Activated CD4-positive, alpha-beta T cell treated with anti-CD3 and anti-CD28 coated beads, Interleukin-2, amount 10 ng/mL, durations not matched to agents 24 days and 14 days (primary cell): ENCODE data around the gene JPH3. TPM values are rescaled to one million over a fixed set of nuclear protein-coding genes. Genes with fewer than 3 reads are reported as not detected.

Source experiments
- DNase-seq: peaks from one replicate; pipeline ENCODE4 v3.0.0; 2022
- H3K27ac Mint-ChIP-seq: one replicate; pipeline ENCODE4 v1.8.0; 2022; ENCODE audit warnings: mild to moderate bottlenecking, mixed read lengths
- H3K27me3 Mint-ChIP-seq: one replicate; pipeline ENCODE4 v1.8.0; 2022; ENCODE audit warnings: mixed read lengths
- H3K36me3 Mint-ChIP-seq: one replicate; pipeline ENCODE4 v1.8.0; 2022; ENCODE audit warnings: low read depth, mild to moderate bottlenecking, mixed read lengths
- H3K4me1 Mint-ChIP-seq: one replicate; pipeline ENCODE4 v1.8.0; 2021; ENCODE audit warnings: mixed read lengths
- H3K4me3 Mint-ChIP-seq: one replicate; pipeline ENCODE4 v1.8.0; 2022; ENCODE audit warnings: mild to moderate bottlenecking, moderate library complexity, mixed read lengths
- H3K9me3 Mint-ChIP-seq: one replicate; pipeline ENCODE4 v1.8.0; 2021; ENCODE audit warnings: mixed read lengths
- intact Hi-C: fragments of 100-400 bp; cut with micrococcal nuclease; formaldehyde crosslinking; loops from one replicate; pipeline ENCODE4 v1.15.1; 2023
- total RNA-seq: library from RNA; stranded (reverse); gene quantifications from 2 replicates; pipeline ENCODE4 v1.2.3, GENCODE V29; 2022

Gene JPH3
- total RNA-seq, 1 donor from 2014 or later, result not detected

GRCh38 chr16:87694441-87695125 lies 92.3 kb downstream of the JPH3 start:
- Mint-ChIP-seq H3K4me1 (peaks cover 3% of the 10 kb centered on the region), H3K9me3 (no peaks in the 10 kb centered on the region), H3K27ac (no peak overlapping the region)

GRCh38 chr16:87695534-87695933 lies 93.2 kb downstream of the JPH3 start:
- no peaks in the 10 kb centered on the region for H3K9me3 Mint-ChIP-seq
- H3K27me3 Mint-ChIP-seq, result no peaks in the 10 kb centered on the region
- H3K4me3 Mint-ChIP-seq, result no peak overlapping the region
- DNase-seq, result no peak
- peaks cover 5% of the 10 kb centered on the region for H3K4me1 Mint-ChIP-seq
- intact Hi-C loops, result no loop called here
- peaks cover 9% of the 10 kb centered on the region for H3K36me3 Mint-ChIP-seq
- H3K27ac Mint-ChIP-seq, result no peak overlapping the region

More at GRCh38 chr16:87694441-87695125, 92.3 kb downstream of the JPH3 start:
- H3K36me3 Mint-ChIP-seq, result peaks cover 7% of the 10 kb centered on the region
- H3K4me3 Mint-ChIP-seq, result no peak overlapping the region
- intact Hi-C loops, result no loop called here
- no peak for DNase-seq
- H3K27me3 Mint-ChIP-seq, result no peaks in the 10 kb centered on the region

- peaks cover 11% of the 10 kb centered on the region for H3K36me3 Mint-ChIP-seq
- intact Hi-C loops, result no loop called here
- DNase-seq, result no peak
- H3K27ac Mint-ChIP-seq, result no peak overlapping the region
- H3K4me1 Mint-ChIP-seq, result peaks cover 11% of the 10 kb centered on the region
- H3K9me3 Mint-ChIP-seq, result no peaks in the 10 kb centered on the region
- no peak overlapping the region for H3K4me3 Mint-ChIP-seq
- no peaks in the 10 kb centered on the region for H3K27me3 Mint-ChIP-seq
Observed at GRCh38 chr16:87696726-87697125, 94.4 kb downstream of the JPH3 start.

GRCh38 chr16:87697256-87697655 lies 94.9 kb downstream of the JPH3 start:
- Mint-ChIP-seq H3K9me3 (no peaks in the 10 kb centered on the region), H3K4me1 (peaks cover 15% of the 10 kb centered on the region), H3K27me3 (no peaks in the 10 kb centered on the region), H3K36me3 (peaks cover 15% of the 10 kb centered on the region), H3K4me3 (no peak overlapping the region), H3K27ac (no peak overlapping the region)
- no peak for DNase-seq
- intact Hi-C loops, result no loop called here

- peaks cover 20% of the 10 kb centered on the region for H3K4me1 Mint-ChIP-seq
- H3K9me3 Mint-ChIP-seq, result no peaks in the 10 kb centered on the region
- H3K36me3 Mint-ChIP-seq, result peaks cover 20% of the 10 kb centered on the region
- no peak overlapping the region for H3K4me3 Mint-ChIP-seq
- DNase-seq, result no peak
- no peaks in the 10 kb centered on the region for H3K27me3 Mint-ChIP-seq
- intact Hi-C loops, result no loop called here
- H3K27ac Mint-ChIP-seq, result no peak overlapping the region
Observed at GRCh38 chr16:87697792-87698191, 95.5 kb downstream of the JPH3 start.

- Mint-ChIP-seq H3K9me3 (no peaks in the 10 kb centered on the region), H3K4me3 (peak overlapping the region; percentile 14), H3K36me3 (peaks cover 22% of the 10 kb centered on the region), H3K27me3 (no peaks in the 10 kb centered on the region), H3K27ac (peak overlapping the region; percentile 73), H3K4me1 (peaks cover 23% of the 10 kb centered on the region)
- DNase-seq, result no peak
- intact Hi-C loops, result no loop called here
Observed at GRCh38 chr16:87698241-87698640, 95.9 kb downstream of the JPH3 start.

GRCh38 chr16:87698676-87699199 lies 96.4 kb downstream of the JPH3 start:
- no peak for DNase-seq
- H3K4me1 Mint-ChIP-seq, result peaks cover 27% of the 10 kb centered on the region
- no peaks in the 10 kb centered on the region for H3K9me3 Mint-ChIP-seq
- intact Hi-C loops, result no loop called here
- H3K27ac Mint-ChIP-seq, result peak overlapping the region; percentile 73
- H3K4me3 Mint-ChIP-seq, result no peak overlapping the region
- H3K36me3 Mint-ChIP-seq, result peaks cover 24% of the 10 kb centered on the region
- no peaks in the 10 kb centered on the region for H3K27me3 Mint-ChIP-seq

- H3K4me1 Mint-ChIP-seq, result peaks cover 27% of the 10 kb centered on the region
- H3K27ac Mint-ChIP-seq, result no peak overlapping the region
- DNase-seq, result no peak
Observed at GRCh38 chr16:87700406-87701077, 98.2 kb downstream of the JPH3 start.

GRCh38 chr16:87701078-87701460 lies 98.8 kb downstream of the JPH3 start:
- no peak overlapping the region for H3K4me3 Mint-ChIP-seq
- intact Hi-C loops, result no loop called here

More at GRCh38 chr16:87700406-87701077, 98.2 kb downstream of the JPH3 start:
- H3K27me3 Mint-ChIP-seq, result no peaks in the 10 kb centered on the region
- intact Hi-C loops, result no loop called here
- H3K4me3 Mint-ChIP-seq, result no peak overlapping the region
- H3K9me3 Mint-ChIP-seq, result no peaks in the 10 kb centered on the region
- peaks cover 25% of the 10 kb centered on the region for H3K36me3 Mint-ChIP-seq

GRCh38 chr16:87701505-87701921 lies 99.2 kb downstream of the JPH3 start:
- H3K27ac Mint-ChIP-seq, result peak overlapping the region; percentile 69
- intact Hi-C loops, result no loop called here
- H3K36me3 Mint-ChIP-seq, result peaks cover 23% of the 10 kb centered on the region
- no peaks in the 10 kb centered on the region for H3K27me3 Mint-ChIP-seq
- H3K4me1 Mint-ChIP-seq, result peaks cover 27% of the 10 kb centered on the region
- H3K4me3 Mint-ChIP-seq, result no peak overlapping the region
- DNase-seq, result no peak
- H3K9me3 Mint-ChIP-seq, result no peaks in the 10 kb centered on the region

More at GRCh38 chr16:87701078-87701460, 98.8 kb downstream of the JPH3 start:
- Mint-ChIP-seq H3K27ac (peak overlapping the region; percentile 45), H3K4me1 (peaks cover 27% of the 10 kb centered on the region), H3K27me3 (no peaks in the 10 kb centered on the region), H3K9me3 (no peaks in the 10 kb centered on the region), H3K36me3 (peaks cover 25% of the 10 kb centered on the region)
- DNase-seq, result no peak

GRCh38 chr16:87702325-87702811 lies 100.1 kb downstream of the JPH3 start:
- no peaks in the 10 kb centered on the region for H3K27me3 Mint-ChIP-seq
- peak; percentile 80 for DNase-seq
- H3K4me1 Mint-ChIP-seq, result peaks cover 27% of the 10 kb centered on the region
- peaks cover 25% of the 10 kb centered on the region for H3K36me3 Mint-ChIP-seq
- H3K4me3 Mint-ChIP-seq, result no peak overlapping the region
- intact Hi-C loops, result no loop called here
- H3K9me3 Mint-ChIP-seq, result no peaks in the 10 kb centered on the region
- peak overlapping the region; percentile 69 for H3K27ac Mint-ChIP-seq

GRCh38 chr16:87703071-87703470 lies 100.8 kb downstream of the JPH3 start:
- Mint-ChIP-seq H3K4me3 (no peak overlapping the region), H3K27me3 (no peaks in the 10 kb centered on the region), H3K36me3 (peaks cover 28% of the 10 kb centered on the region), H3K9me3 (no peaks in the 10 kb centered on the region), H3K4me1 (peaks cover 27% of the 10 kb centered on the region), H3K27ac (peak overlapping the region; percentile 47)
- no peak for DNase-seq
- intact Hi-C loops, result no loop called here

GRCh38 chr16:87703835-87704375 lies 101.6 kb downstream of the JPH3 start:
- Mint-ChIP-seq H3K9me3 (no peaks in the 10 kb centered on the region), H3K27ac (no peak overlapping the region), H3K4me3 (no peak overlapping the region), H3K27me3 (no peaks in the 10 kb centered on the region), H3K36me3 (peaks cover 31% of the 10 kb centered on the region), H3K4me1 (peaks cover 24% of the 10 kb centered on the region)
- no peak for DNase-seq
- intact Hi-C loops, result no loop called here

- Mint-ChIP-seq H3K4me1 (peaks cover 24% of the 10 kb centered on the region), H3K36me3 (peaks cover 31% of the 10 kb centered on the region), H3K27me3 (no peaks in the 10 kb centered on the region), H3K27ac (no peak overlapping the region), H3K9me3 (no peaks in the 10 kb centered on the region), H3K4me3 (no peak overlapping the region)
- no peak for DNase-seq
- intact Hi-C loops, result no loop called here
Observed at GRCh38 chr16:87704754-87705353, 102.5 kb downstream of the JPH3 start.
